NCI-H128 (cell line): ENCODE data around the gene PAK1IP1.
"Not testable (repeated sequence)": the region's sequence is repeated elsewhere in the genome, so short reads cannot be mapped to it uniquely, and the experiment has no call there.

Experiments used
- DNase-seq: peaks from one replicate; lab custom pipeline; 2025; ENCODE audit not compliant: unreplicated experiment; lab: John Stamatoyannopoulos, UW

PAK1IP1 gene

GRCh38 chr6:10692965-10693538, 1.7 kb upstream of the PAK1IP1 start:
- DNase-seq, result no peak

- DNase-seq, result no peak
Observed at GRCh38 chr6:10695086-10695657, 400 bp downstream of the PAK1IP1 start.

- DNase-seq, result no peak
Observed at GRCh38 chr6:10696655-10697054, 1.9 kb downstream of the PAK1IP1 start.

- no peak for DNase-seq
Observed at GRCh38 chr6:10713962-10714361, 19.2 kb downstream of the PAK1IP1 start.

GRCh38 chr6:10719296-10719963, 24.7 kb downstream of the PAK1IP1 start:
- no peak for DNase-seq

GRCh38 chr6:10719964-10720264, 25.1 kb downstream of the PAK1IP1 start:
- DNase-seq, result no peak

- DNase-seq, result no peak
Observed at GRCh38 chr6:10720265-10720959, 25.6 kb downstream of the PAK1IP1 start.

- DNase-seq, result not testable (repeated sequence)
Observed at GRCh38 chr6:10720960-10721849, 26.4 kb downstream of the PAK1IP1 start.

GRCh38 chr6:10721850-10722569, 27.2 kb downstream of the PAK1IP1 start:
- DNase-seq, result no peak

- no peak for DNase-seq
Observed at GRCh38 chr6:10722570-10722819, 27.7 kb downstream of the PAK1IP1 start.

GRCh38 chr6:10722820-10723566, 28.2 kb downstream of the PAK1IP1 start, which contains the start of gene TMEM14C:
TMEM14C (plus strand) TSS chr6:10723070; CDS start chr6:10724614, 1,544 bp downstream.
- DNase-seq, result peak; percentile 93

- DNase-seq, result no peak
Observed at GRCh38 chr6:10723567-10723881, 28.8 kb downstream of the PAK1IP1 start.

GRCh38 chr6:10725044-10725443, 30.3 kb downstream of the PAK1IP1 start:
- no peak for DNase-seq

- DNase-seq, result no peak
Observed at GRCh38 chr6:10725716-10726115, 30.9 kb downstream of the PAK1IP1 start.

GRCh38 chr6:10730254-10730653, 35.5 kb downstream of the PAK1IP1 start:
- DNase-seq, result no peak

- DNase-seq, result no peak
Observed at GRCh38 chr6:10733151-10733715, 38.5 kb downstream of the PAK1IP1 start.

- DNase-seq, result no peak
Observed at GRCh38 chr6:10733863-10734262, 39.1 kb downstream of the PAK1IP1 start.

GRCh38 chr6:10736731-10737130, 42.0 kb downstream of the PAK1IP1 start:
- no peak for DNase-seq

GRCh38 chr6:10740061-10740460, 45.3 kb downstream of the PAK1IP1 start:
- DNase-seq, result no peak

- DNase-seq, result not testable (repeated sequence)
Observed at GRCh38 chr6:10741643-10742042, 46.9 kb downstream of the PAK1IP1 start.
